Upper lobe of left lung (tissue), 6 donors: ENCODE measurements around the gene KRT2. TPM values are rescaled to one million over a fixed set of nuclear protein-coding genes. Genes with fewer than 3 reads are reported as not detected.

ENCODE experiments used
- ATAC-seq, 2 donors: fragments of 200-7000 bp; cut with Tn5 transposase; one replicate each; pipeline ENCODE4 v1.9.1; 2022; ENCODE audit warnings: mild to moderate bottlenecking in 2 of 2, moderate library complexity in 2 of 2; ENCODE audit not compliant: low FRiP score in 2 of 2
- DNase-seq, 2 donors: peaks; one replicate each; pipeline ENCODE4 v3.0.0-alpha.2; 2019 to 2020
- H3K27ac ChIP-seq, 4 donors: fragments of 200-600 bp; sonication (generic); one replicate each; pipeline ENCODE4 v1.5.1; 2016 to 2019
- H3K27me3 ChIP-seq, 4 donors: fragments of 200-600 bp; sonication (generic); one replicate each; pipeline ENCODE4 v1.5.1; 2017 to 2019
- H3K36me3 ChIP-seq, 4 donors: fragments of 200-600 bp; sonication (generic); one replicate each; pipeline ENCODE4 v1.5.1; 2016 to 2019
- H3K4me1 ChIP-seq, 4 donors: fragments of 200-600 bp; sonication (generic); one replicate each; pipeline ENCODE4 v1.5.1; 2018 to 2019
- H3K4me3 ChIP-seq, 4 donors: fragments of 200-600 bp; sonication (generic); one replicate each; pipeline ENCODE4 v1.5.1; 2017 to 2019; ENCODE audit warnings: mild to moderate bottlenecking in 2 of 4, moderate library complexity in 1 of 4
- H3K9me3 ChIP-seq, 4 donors: fragments of 200-600 bp; sonication (generic); one replicate each; pipeline ENCODE4 v1.5.1; 2018 to 2019
- CTCF ChIP-seq, 6 experiments: fragments of 450-650 bp in 4 of 6; fragments of 200-600 bp in 2 of 6; sonication (generic) in 2 of 6; IDR thresholded peaks; one replicate each; pipeline ENCODE4 v1.5.1; 2016 to 2019; ENCODE audit warnings: antibody characterized with exemption in 6 of 6
- EP300 ChIP-seq, 4 donors: sonication (generic); formaldehyde crosslinking; IDR thresholded peaks; one replicate each; pipeline ENCODE4 v1.5.1; 2017; ENCODE audit warnings: antibody characterized with exemption in 4 of 4, control low read depth in 2 of 4
- POLR2A ChIP-seq, 4 donors: fragments of 450-650 bp; IDR thresholded peaks; one replicate each; pipeline ENCODE4 v1.5.1; 2016 to 2017; ENCODE audit warnings: antibody characterized with exemption in 4 of 4, mild to moderate bottlenecking in 2 of 4
- POLR2AphosphoS5 ChIP-seq, 2 donors: sonication (generic); formaldehyde crosslinking; IDR thresholded peaks; one replicate each; pipeline ENCODE4 v1.5.1; 2017; ENCODE audit warnings: antibody characterized with exemption in 2 of 2
- WGBS, 2 donors: methylation state at CpG; one replicate each; pipeline ENCODE4 v1.1.5; 2017 to 2018; 5-methylcytosine and 5-hydroxymethylcytosine counted together
- total RNA-seq, 6 donors: library from RNA; depleted of rRNA in 4 of 6; stranded (reverse); fragments of >200 nt in 4 of 6; gene quantifications; one replicate each; pipeline versions ENCODE4 v1.1.0 to v1.2.1, GENCODE V29; 2016 to 2021
- donor health status: DM: no; HTN: no; CAD: no; lungs with moderate emphysema.
- donor health status: DM: no; HTN: yes; CAD: no; lungs with severe emphysema.

KRT2 gene
- total RNA-seq, 6 donors from 2014 or later = not detected

- no peak for DNase-seq
- Histone ChIP-seq H3K4me3 (no peak overlapping the region), H3K4me1 (no peaks in the 10 kb centered on the region), H3K27ac (no peak overlapping the region), H3K27me3 (no peaks in the 10 kb centered on the region), H3K36me3 (no peaks in the 10 kb centered on the region), H3K9me3 (no peaks in the 10 kb centered on the region)
- TF ChIP-seq POLR2A (IDR thresholded peaks at IDR 0.05) (no peak), POLR2AphosphoS5 (IDR thresholded peaks at IDR 0.05) (no peak), CTCF (IDR thresholded peaks at IDR 0.05) (no peak), EP300 (IDR thresholded peaks at IDR 0.05) (no peak)
- 51% methylated on average over 4 to 6 of the region's 6 CpGs for WGBS, 2 donors
- no peak for ATAC-seq
Measured at GRCh38 chr12:52615208-52615868, 36.7 kb downstream of the KRT2 start.

- no peak for TF ChIP-seq POLR2A (IDR thresholded peaks at IDR 0.05)
- TF ChIP-seq EP300 (IDR thresholded peaks at IDR 0.05) = no peak
- no peak for TF ChIP-seq CTCF (IDR thresholded peaks at IDR 0.05)
- no peak for TF ChIP-seq POLR2AphosphoS5 (IDR thresholded peaks at IDR 0.05)
- DNase-seq (no peak), ATAC-seq (no peak)
- Histone ChIP-seq H3K27me3 (no peaks in the 10 kb centered on the region), H3K9me3 (no peaks in the 10 kb centered on the region), H3K4me3 (no peak overlapping the region), H3K27ac (no peak overlapping the region), H3K4me1 (no peaks in the 10 kb centered on the region), H3K36me3 (no peaks in the 10 kb centered on the region)
- WGBS, 2 donors = 90 to 93% methylated on average over 9 to 10 of the region's 10 CpGs
Measured at GRCh38 chr12:52614381-52615207, 37.4 kb downstream of the KRT2 start.

- no peaks in the 10 kb centered on the region for H3K9me3 ChIP-seq
- H3K27me3 ChIP-seq = no peaks in the 10 kb centered on the region
- no peak overlapping the region for H3K27ac ChIP-seq
- H3K4me3 ChIP-seq = no peak overlapping the region
- H3K4me1 ChIP-seq = no peaks in the 10 kb centered on the region
- ATAC-seq (no peak), DNase-seq (peak in 1 of 2 donors; percentile 24)
- no peaks in the 10 kb centered on the region for H3K36me3 ChIP-seq
- 88 to 96% methylated on average over 6 to 9 of the region's 9 CpGs for WGBS, 2 donors
- TF ChIP-seq POLR2A (IDR thresholded peaks at IDR 0.05) (no peak), CTCF (IDR thresholded peaks at IDR 0.05) (no peak), EP300 (IDR thresholded peaks at IDR 0.05) (no peak), POLR2AphosphoS5 (IDR thresholded peaks at IDR 0.05) (no peak)
Measured at GRCh38 chr12:52613384-52614030, 38.5 kb downstream of the KRT2 start.

- H3K27me3 ChIP-seq = no peaks in the 10 kb centered on the region
- DNase-seq (no peak), ATAC-seq (no peak)
- no peaks in the 10 kb centered on the region for H3K4me1 ChIP-seq
- no peak overlapping the region for H3K4me3 ChIP-seq
- no peaks in the 10 kb centered on the region for H3K9me3 ChIP-seq
- TF ChIP-seq POLR2AphosphoS5 (IDR thresholded peaks at IDR 0.05) (no peak), EP300 (IDR thresholded peaks at IDR 0.05) (no peak), CTCF (IDR thresholded peaks at IDR 0.05) (no peak), POLR2A (IDR thresholded peaks at IDR 0.05) (no peak)
- H3K27ac ChIP-seq = no peak overlapping the region
- H3K36me3 ChIP-seq = no peaks in the 10 kb centered on the region
- 85 to 87% methylated on average over 5 of the region's 5 CpGs for WGBS, 2 donors
Measured at GRCh38 chr12:52612431-52613383, 39.3 kb downstream of the KRT2 start.
